HEK293 (cell line): Measurements from ENCODE around the gene ABAT.

Source experiments
- CTCF ChIA-PET: fragments of 350-600 bp; formaldehyde crosslinking; extraction: SDS; loops from one replicate; lab custom pipeline; 2021; ENCODE audit warnings: antibody characterized with exemption; lab: Yijun Ruan, JAX
- POLR2A ChIA-PET: fragments of 300-600 bp; formaldehyde crosslinking; extraction: SDS; loops from one replicate; lab custom pipeline; 2020; ENCODE audit warnings: antibody characterized with exemption, inconsistent platforms; lab: Yijun Ruan, JAX
- H3K27ac ChIP-seq: fragments of 200-500 bp; sonication (Bioruptor generic); 2 replicates; pipeline ENCODE4 v1.5.1; 2014; ENCODE audit warnings: low read depth, low read length, control low read depth, inconsistent platforms; ENCODE audit errors: extremely low read depth
- H3K36me3 ChIP-seq, 2 experiments: fragments of 200-500 bp in 1 of 2; sonication (Bioruptor generic) in 1 of 2; 1 replicate in 1 of 2; 2 replicates in 1 of 2; pipeline ENCODE4 v1.5.1; 2014 to 2017; ENCODE audit warnings: inconsistent platforms in 2 of 2, low read length in 2 of 2; ENCODE audit not compliant: control insufficient read depth in 2 of 2, insufficient read depth in 1 of 2
- H3K4me1 ChIP-seq: fragments of 200-500 bp; sonication (Bioruptor generic); 2 replicates; pipeline ENCODE4 v1.5.1; 2014; ENCODE audit warnings: mild to moderate bottlenecking, low read length, inconsistent platforms; ENCODE audit not compliant: control insufficient read depth, insufficient read depth
- H3K4me3 ChIP-seq: 2 replicates; pipeline ENCODE4 v1.5.1; 2011; ENCODE audit warnings: low read depth, mild to moderate bottlenecking, control low read depth, low read length, moderate library complexity
- H3K9me3 ChIP-seq: fragments of 200-500 bp; sonication (Bioruptor generic); 2 replicates; pipeline ENCODE4 v1.5.1; 2014; ENCODE audit warnings: low read depth, low read length, inconsistent platforms; ENCODE audit not compliant: control insufficient read depth, insufficient read depth
- EGR2 ChIP-seq: fragments of 450-650 bp; formaldehyde crosslinking; IDR thresholded peaks from 2 replicates; pipeline ENCODE4 v1.5.1; 2016; ENCODE audit warnings: low read depth, missing biosample characterization, missing genetic modification characterization
- KLF1 ChIP-seq: fragments of 450-650 bp; formaldehyde crosslinking; IDR thresholded peaks from 2 replicates; pipeline ENCODE4 v1.5.1; 2016; ENCODE audit warnings: missing biosample characterization, missing genetic modification characterization
- MYNN ChIP-seq: fragments of 450-650 bp; formaldehyde crosslinking; IDR thresholded peaks from 2 replicates; pipeline ENCODE4 v1.5.1; 2016; ENCODE audit warnings: missing biosample characterization, missing genetic modification characterization, borderline replicate concordance
- SP3 ChIP-seq: fragments of 450-650 bp; formaldehyde crosslinking; IDR thresholded peaks from 2 replicates; pipeline ENCODE4 v1.5.1; 2016; ENCODE audit warnings: missing biosample characterization, missing genetic modification characterization
- SP7 ChIP-seq: fragments of 450-650 bp; formaldehyde crosslinking; IDR thresholded peaks from 2 replicates; pipeline ENCODE4 v1.5.1; 2016; ENCODE audit warnings: missing biosample characterization, missing genetic modification characterization
- YY1 ChIP-seq: fragments of 450-650 bp; formaldehyde crosslinking; IDR thresholded peaks from 2 replicates; pipeline ENCODE4 v1.5.1; 2018; ENCODE audit warnings: missing biosample characterization, missing genetic modification characterization
- ZBTB20 ChIP-seq: fragments of 450-650 bp; formaldehyde crosslinking; IDR thresholded peaks from 2 replicates; pipeline ENCODE4 v1.5.1; 2016; ENCODE audit warnings: missing biosample characterization, missing genetic modification characterization
- ZNF10 ChIP-seq: fragments of 450-650 bp; formaldehyde crosslinking; IDR thresholded peaks from 2 replicates; pipeline ENCODE4 v1.5.1; 2017; ENCODE audit warnings: missing biosample characterization, missing genetic modification characterization
- ZNF138 ChIP-seq: fragments of 450-650 bp; formaldehyde crosslinking; IDR thresholded peaks from 2 replicates; pipeline ENCODE4 v1.5.1; 2016; ENCODE audit warnings: missing biosample characterization, missing genetic modification characterization, borderline replicate concordance
- ZNF324 ChIP-seq: fragments of 450-650 bp; formaldehyde crosslinking; IDR thresholded peaks from 2 replicates; pipeline ENCODE4 v1.5.1; 2016; ENCODE audit warnings: missing biosample characterization, missing genetic modification characterization
- ZNF350 ChIP-seq: fragments of 450-650 bp; formaldehyde crosslinking; IDR thresholded peaks from 2 replicates; pipeline ENCODE4 v1.5.0; 2017; ENCODE audit warnings: missing biosample characterization, mild to moderate bottlenecking, missing genetic modification characterization
- ZNF416 ChIP-seq: fragments of 450-650 bp; formaldehyde crosslinking; IDR thresholded peaks from 2 replicates; pipeline ENCODE4 v1.5.1; 2016; ENCODE audit warnings: missing biosample characterization, missing genetic modification characterization
- ZNF433 ChIP-seq: fragments of 450-650 bp; formaldehyde crosslinking; IDR thresholded peaks from 2 replicates; pipeline ENCODE4 v1.5.1; 2016; ENCODE audit warnings: missing biosample characterization, missing genetic modification characterization, low read depth
- ZNF544 ChIP-seq: fragments of 450-650 bp; formaldehyde crosslinking; IDR thresholded peaks from 2 replicates; pipeline ENCODE4 v1.5.0; 2017; ENCODE audit warnings: missing biosample characterization, missing genetic modification characterization
- ZNF621 ChIP-seq: fragments of 450-650 bp; formaldehyde crosslinking; IDR thresholded peaks from 2 replicates; pipeline ENCODE4 v1.5.1; 2017; ENCODE audit warnings: missing biosample characterization, missing genetic modification characterization
- ZNF660 ChIP-seq: fragments of 450-650 bp; IDR thresholded peaks from 2 replicates; pipeline ENCODE4 v1.5.1; 2018; ENCODE audit warnings: missing biosample characterization, mild to moderate bottlenecking, missing genetic modification characterization
- ZXDB ChIP-seq: fragments of 450-650 bp; formaldehyde crosslinking; IDR thresholded peaks from 2 replicates; pipeline ENCODE4 v1.5.1; 2016; ENCODE audit warnings: missing biosample characterization, missing genetic modification characterization
- TF ChIP-seq, protein P1 (sequence below): fragments of 450-650 bp; formaldehyde crosslinking; IDR thresholded peaks from 2 replicates; pipeline ENCODE4 v1.5.1; 2016; ENCODE audit warnings: missing biosample characterization, missing genetic modification characterization
- TF ChIP-seq, protein P2 (sequence below): fragments of 450-650 bp; formaldehyde crosslinking; IDR thresholded peaks from 2 replicates; pipeline ENCODE4 v1.5.1; 2016; ENCODE audit warnings: missing biosample characterization, missing genetic modification characterization, low read depth
- TF ChIP-seq, protein P3 (sequence below): fragments of 450-650 bp; formaldehyde crosslinking; IDR thresholded peaks from 2 replicates; pipeline ENCODE4 v1.5.1; 2016; ENCODE audit warnings: missing biosample characterization, missing genetic modification characterization
- TF ChIP-seq, protein P4 (sequence below): fragments of 450-650 bp; IDR thresholded peaks from 2 replicates; pipeline ENCODE4 v1.5.1; 2018; ENCODE audit warnings: missing biosample characterization, missing genetic modification characterization
- TF ChIP-seq, protein P5 (sequence below): fragments of 450-650 bp; formaldehyde crosslinking; IDR thresholded peaks from 2 replicates; pipeline ENCODE4 v1.5.1; 2016; ENCODE audit warnings: missing biosample characterization, missing genetic modification characterization
- TF ChIP-seq, protein P6 (sequence below): fragments of 450-650 bp; formaldehyde crosslinking; IDR thresholded peaks from 2 replicates; pipeline ENCODE4 v1.5.1; 2016; ENCODE audit warnings: missing biosample characterization, missing genetic modification characterization
- TF ChIP-seq, protein P7 (sequence below): fragments of 450-650 bp; formaldehyde crosslinking; IDR thresholded peaks from 2 replicates; pipeline ENCODE4 v1.5.1; 2017; ENCODE audit warnings: missing biosample characterization, missing genetic modification characterization
- TF ChIP-seq, protein P8 (sequence below): fragments of 450-650 bp; formaldehyde crosslinking; IDR thresholded peaks from 2 replicates; pipeline ENCODE4 v1.5.1; 2016; ENCODE audit warnings: missing biosample characterization, missing genetic modification characterization

ABAT gene

DNA sequence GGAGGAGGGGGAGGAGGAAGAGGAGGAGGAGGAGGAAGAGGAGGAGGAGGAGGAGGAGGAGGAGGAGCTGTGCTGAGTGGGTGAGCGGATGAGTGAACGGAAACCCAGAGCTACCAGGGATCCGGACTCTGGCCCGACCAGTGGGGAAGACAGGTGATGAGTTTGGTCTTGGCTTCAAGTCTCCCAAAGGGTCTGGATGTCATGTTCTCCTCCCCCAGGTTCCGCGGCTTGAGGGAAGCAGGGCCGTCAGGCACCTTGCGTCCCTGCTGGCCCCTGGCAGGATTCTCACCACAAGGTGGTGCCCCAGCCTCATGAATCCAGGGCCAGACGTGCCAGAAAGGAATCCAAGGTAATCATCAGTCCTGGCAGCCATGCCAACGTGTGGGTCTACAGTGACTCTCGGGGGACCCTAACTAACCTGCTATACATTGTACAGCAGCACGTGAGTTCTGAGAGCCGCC lies 13.5 kb upstream of the ABAT start (continued):
- TF ChIP-seq SP3 (tag by site-specific recombination) (peak; percentile 63), EGR2 (tag by site-specific recombination) (peak; percentile 55), ZNF416 (tag by site-specific recombination) (no peak), ZNF621 (tag by site-specific recombination) (no peak), ZNF544 (tag by site-specific recombination) (no peak), YY1 (no peak), ZNF660 (tag by site-specific recombination) (peak; percentile 43; the same call in 1 of the 2 replicates), KLF1 (no peak), ZXDB (tag by site-specific recombination) (no peak), ZNF138 (tag by site-specific recombination) (no peak), ZBTB20 (tag by site-specific recombination) (no peak)
- TF ChIP-seq, protein P1, sequence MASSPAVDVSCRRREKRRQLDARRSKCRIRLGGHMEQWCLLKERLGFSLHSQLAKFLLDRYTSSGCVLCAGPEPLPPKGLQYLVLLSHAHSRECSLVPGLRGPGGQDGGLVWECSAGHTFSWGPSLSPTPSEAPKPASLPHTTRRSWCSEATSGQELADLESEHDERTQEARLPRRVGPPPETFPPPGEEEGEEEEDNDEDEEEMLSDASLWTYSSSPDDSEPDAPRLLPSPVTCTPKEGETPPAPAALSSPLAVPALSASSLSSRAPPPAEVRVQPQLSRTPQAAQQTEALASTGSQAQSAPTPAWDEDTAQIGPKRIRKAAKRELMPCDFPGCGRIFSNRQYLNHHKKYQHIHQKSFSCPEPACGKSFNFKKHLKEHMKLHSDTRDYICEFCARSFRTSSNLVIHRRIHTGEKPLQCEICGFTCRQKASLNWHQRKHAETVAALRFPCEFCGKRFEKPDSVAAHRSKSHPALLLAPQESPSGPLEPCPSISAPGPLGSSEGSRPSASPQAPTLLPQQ (tag by site-specific recombination), result no peak
- TF ChIP-seq, protein P2, sequence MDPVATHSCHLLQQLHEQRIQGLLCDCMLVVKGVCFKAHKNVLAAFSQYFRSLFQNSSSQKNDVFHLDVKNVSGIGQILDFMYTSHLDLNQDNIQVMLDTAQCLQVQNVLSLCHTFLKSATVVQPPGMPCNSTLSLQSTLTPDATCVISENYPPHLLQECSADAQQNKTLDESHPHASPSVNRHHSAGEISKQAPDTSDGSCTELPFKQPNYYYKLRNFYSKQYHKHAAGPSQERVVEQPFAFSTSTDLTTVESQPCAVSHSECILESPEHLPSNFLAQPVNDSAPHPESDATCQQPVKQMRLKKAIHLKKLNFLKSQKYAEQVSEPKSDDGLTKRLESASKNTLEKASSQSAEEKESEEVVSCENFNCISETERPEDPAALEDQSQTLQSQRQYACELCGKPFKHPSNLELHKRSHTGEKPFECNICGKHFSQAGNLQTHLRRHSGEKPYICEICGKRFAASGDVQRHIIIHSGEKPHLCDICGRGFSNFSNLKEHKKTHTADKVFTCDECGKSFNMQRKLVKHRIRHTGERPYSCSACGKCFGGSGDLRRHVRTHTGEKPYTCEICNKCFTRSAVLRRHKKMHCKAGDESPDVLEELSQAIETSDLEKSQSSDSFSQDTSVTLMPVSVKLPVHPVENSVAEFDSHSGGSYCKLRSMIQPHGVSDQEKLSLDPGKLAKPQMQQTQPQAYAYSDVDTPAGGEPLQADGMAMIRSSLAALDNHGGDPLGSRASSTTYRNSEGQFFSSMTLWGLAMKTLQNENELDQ (tag by site-specific recombination), result no peak
- TF ChIP-seq, protein P3, sequence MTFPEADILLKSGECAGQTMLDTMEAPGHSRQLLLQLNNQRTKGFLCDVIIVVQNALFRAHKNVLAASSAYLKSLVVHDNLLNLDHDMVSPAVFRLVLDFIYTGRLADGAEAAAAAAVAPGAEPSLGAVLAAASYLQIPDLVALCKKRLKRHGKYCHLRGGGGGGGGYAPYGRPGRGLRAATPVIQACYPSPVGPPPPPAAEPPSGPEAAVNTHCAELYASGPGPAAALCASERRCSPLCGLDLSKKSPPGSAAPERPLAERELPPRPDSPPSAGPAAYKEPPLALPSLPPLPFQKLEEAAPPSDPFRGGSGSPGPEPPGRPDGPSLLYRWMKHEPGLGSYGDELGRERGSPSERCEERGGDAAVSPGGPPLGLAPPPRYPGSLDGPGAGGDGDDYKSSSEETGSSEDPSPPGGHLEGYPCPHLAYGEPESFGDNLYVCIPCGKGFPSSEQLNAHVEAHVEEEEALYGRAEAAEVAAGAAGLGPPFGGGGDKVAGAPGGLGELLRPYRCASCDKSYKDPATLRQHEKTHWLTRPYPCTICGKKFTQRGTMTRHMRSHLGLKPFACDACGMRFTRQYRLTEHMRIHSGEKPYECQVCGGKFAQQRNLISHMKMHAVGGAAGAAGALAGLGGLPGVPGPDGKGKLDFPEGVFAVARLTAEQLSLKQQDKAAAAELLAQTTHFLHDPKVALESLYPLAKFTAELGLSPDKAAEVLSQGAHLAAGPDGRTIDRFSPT (tag by site-specific recombination), result 0 out of 2 replicates have a peak, but pooled peaks have one; percentile 22
- TF ChIP-seq, protein P4, sequence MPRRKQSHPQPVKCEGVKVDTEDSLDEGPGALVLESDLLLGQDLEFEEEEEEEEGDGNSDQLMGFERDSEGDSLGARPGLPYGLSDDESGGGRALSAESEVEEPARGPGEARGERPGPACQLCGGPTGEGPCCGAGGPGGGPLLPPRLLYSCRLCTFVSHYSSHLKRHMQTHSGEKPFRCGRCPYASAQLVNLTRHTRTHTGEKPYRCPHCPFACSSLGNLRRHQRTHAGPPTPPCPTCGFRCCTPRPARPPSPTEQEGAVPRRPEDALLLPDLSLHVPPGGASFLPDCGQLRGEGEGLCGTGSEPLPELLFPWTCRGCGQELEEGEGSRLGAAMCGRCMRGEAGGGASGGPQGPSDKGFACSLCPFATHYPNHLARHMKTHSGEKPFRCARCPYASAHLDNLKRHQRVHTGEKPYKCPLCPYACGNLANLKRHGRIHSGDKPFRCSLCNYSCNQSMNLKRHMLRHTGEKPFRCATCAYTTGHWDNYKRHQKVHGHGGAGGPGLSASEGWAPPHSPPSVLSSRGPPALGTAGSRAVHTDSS (tag by site-specific recombination), result peak; percentile 73
- TF ChIP-seq, protein P5, sequence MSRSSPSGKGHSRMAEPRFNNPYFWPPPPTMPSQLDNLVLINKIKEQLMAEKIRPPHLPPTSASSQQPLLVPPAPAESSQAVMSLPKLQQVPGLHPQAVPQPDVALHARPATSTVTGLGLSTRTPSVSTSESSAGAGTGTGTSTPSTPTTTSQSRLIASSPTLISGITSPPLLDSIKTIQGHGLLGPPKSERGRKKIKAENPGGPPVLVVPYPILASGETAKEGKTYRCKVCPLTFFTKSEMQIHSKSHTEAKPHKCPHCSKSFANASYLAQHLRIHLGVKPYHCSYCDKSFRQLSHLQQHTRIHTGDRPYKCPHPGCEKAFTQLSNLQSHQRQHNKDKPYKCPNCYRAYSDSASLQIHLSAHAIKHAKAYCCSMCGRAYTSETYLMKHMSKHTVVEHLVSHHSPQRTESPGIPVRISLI, result no peak
- TF ChIP-seq, all 188 proteins: peak for 9

DNA sequence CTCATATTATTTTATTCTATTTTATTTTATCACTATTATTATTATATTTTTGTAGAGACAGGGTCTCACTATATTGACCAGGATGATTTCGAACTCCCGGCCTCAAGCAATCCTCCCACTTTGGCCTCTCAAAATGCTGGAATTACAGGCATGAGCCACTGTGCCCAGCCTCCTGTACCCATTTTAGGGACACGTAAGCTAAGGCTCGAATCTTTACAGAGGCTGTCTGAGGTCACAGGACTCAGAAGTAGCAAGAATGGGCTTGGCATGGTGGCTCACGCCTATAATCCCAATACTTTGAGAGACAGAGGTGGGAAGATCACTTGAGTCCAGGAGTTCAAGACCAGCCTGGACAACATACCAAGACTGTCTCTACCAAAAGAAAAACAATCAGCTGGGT lies 12.7 kb upstream of the ABAT start:
- H3K4me1 ChIP-seq, result no peaks in the 10 kb centered on the region
- no peaks in the 10 kb centered on the region for H3K36me3 ChIP-seq
- no peak overlapping the region for H3K4me3 ChIP-seq
- no peak overlapping the region for H3K27ac ChIP-seq
- H3K9me3 ChIP-seq, result no peaks in the 10 kb centered on the region
- ChIA-PET POLR2A (interaction anchor here (0.8 to 1.4 kb wide), 2 partner anchors 136 to 244 kb away, joined by 4 to 5 read pairs; partner anchors contain the start of genes PMM2 and TMEM186), CTCF (interaction anchor here (0.6 to 3.5 kb wide), 26 partner anchors 7 to 477 kb away, joined by 3 to 28 read pairs (median 4); no protein-coding TSS in a partner anchor)
- TF ChIP-seq, protein P6, sequence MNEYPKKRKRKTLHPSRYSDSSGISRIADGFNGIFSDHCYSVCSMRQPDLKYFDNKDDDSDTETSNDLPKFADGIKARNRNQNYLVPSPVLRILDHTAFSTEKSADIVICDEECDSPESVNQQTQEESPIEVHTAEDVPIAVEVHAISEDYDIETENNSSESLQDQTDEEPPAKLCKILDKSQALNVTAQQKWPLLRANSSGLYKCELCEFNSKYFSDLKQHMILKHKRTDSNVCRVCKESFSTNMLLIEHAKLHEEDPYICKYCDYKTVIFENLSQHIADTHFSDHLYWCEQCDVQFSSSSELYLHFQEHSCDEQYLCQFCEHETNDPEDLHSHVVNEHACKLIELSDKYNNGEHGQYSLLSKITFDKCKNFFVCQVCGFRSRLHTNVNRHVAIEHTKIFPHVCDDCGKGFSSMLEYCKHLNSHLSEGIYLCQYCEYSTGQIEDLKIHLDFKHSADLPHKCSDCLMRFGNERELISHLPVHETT (tag by site-specific recombination), result no peak
- TF ChIP-seq SP7 (tag by site-specific recombination), result no peak
- no peak for TF ChIP-seq MYNN
- TF ChIP-seq ZNF350, result no peak
- TF ChIP-seq, protein P7, sequence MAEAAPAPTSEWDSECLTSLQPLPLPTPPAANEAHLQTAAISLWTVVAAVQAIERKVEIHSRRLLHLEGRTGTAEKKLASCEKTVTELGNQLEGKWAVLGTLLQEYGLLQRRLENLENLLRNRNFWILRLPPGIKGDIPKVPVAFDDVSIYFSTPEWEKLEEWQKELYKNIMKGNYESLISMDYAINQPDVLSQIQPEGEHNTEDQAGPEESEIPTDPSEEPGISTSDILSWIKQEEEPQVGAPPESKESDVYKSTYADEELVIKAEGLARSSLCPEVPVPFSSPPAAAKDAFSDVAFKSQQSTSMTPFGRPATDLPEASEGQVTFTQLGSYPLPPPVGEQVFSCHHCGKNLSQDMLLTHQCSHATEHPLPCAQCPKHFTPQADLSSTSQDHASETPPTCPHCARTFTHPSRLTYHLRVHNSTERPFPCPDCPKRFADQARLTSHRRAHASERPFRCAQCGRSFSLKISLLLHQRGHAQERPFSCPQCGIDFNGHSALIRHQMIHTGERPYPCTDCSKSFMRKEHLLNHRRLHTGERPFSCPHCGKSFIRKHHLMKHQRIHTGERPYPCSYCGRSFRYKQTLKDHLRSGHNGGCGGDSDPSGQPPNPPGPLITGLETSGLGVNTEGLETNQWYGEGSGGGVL, result no peak
- TF ChIP-seq, protein P8, sequence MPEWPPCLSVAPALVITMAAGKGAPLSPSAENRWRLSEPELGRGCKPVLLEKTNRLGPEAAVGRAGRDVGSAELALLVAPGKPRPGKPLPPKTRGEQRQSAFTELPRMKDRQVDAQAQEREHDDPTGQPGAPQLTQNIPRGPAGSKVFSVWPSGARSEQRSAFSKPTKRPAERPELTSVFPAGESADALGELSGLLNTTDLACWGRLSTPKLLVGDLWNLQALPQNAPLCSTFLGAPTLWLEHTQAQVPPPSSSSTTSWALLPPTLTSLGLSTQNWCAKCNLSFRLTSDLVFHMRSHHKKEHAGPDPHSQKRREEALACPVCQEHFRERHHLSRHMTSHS (tag by site-specific recombination), result no peak
- no peak for TF ChIP-seq ZNF324 (tag by site-specific recombination)
- no peak for TF ChIP-seq ZNF10 (tag by site-specific recombination)
- TF ChIP-seq ZNF433 (tag by site-specific recombination), result no peak
